Omental fat pad (tissue), 4 donors: Measurements from ENCODE around the gene MTMR1. TPM values are rescaled to one million over a fixed set of nuclear protein-coding genes. Genes with fewer than 3 reads are reported as not detected.

Experiments
- ATAC-seq: fragments of 150-250 bp; one replicate; pipeline ENCODE4 v1.9.1; 2016; ENCODE audit warnings: mild to moderate bottlenecking, moderate library complexity; ENCODE audit not compliant: low FRiP score
- DNase-seq: peaks from one replicate; pipeline ENCODE4 v3.0.0-alpha.2; 2019; ENCODE audit warnings: low spot score
- total RNA-seq, 4 donors: library from RNA; depleted of rRNA; stranded (reverse); fragments of >200 nt; gene quantifications; one replicate each; pipeline ENCODE4 v1.1.0, GENCODE V29; 2016
- TF ChIP-seq, protein P1 (sequence below), 3 donors: fragments of 450-650 bp; IDR thresholded peaks; one replicate each; pipeline ENCODE4 v1.5.1; 2016 to 2017; ENCODE audit warnings: antibody characterized with exemption in 3 of 3, mild to moderate bottlenecking in 3 of 3, moderate library complexity in 2 of 3

The MTMR1 gene
- total RNA-seq, 4 donors from 2014 or later: 12.3 to 18.1 (median 14.4) TPM

DNA sequence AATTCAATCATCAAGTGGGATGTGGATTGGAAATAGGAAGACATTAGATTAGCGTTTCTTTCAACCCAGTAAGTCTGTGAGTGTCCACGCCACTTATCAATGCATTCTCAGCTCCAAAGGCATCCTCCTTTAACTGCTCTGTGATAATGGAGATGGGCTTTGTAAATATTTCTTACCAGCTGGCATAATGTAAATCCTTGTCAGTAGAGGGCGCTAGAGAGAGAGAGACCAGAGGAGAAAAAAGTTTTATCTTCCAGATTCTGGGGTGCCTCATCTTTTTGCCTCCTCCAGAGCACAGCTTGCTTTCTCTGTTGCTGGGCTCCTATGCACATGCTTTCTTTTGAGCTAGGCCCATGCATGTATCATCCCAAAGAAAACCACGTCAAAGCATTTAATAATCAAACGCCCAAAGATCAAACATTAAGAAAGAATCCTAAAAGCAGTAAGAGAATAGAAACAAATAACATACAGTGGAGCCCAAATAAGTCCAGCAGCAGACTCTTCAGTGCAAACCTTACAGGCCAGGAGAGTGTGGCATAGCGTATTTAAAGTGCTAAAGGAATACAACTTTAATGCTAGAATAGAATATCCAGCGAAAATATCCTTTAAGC lies 9.6 kb upstream of the MTMR1 start:
- ATAC-seq (no peak), DNase-seq (no peak)
- TF ChIP-seq, protein P1, sequence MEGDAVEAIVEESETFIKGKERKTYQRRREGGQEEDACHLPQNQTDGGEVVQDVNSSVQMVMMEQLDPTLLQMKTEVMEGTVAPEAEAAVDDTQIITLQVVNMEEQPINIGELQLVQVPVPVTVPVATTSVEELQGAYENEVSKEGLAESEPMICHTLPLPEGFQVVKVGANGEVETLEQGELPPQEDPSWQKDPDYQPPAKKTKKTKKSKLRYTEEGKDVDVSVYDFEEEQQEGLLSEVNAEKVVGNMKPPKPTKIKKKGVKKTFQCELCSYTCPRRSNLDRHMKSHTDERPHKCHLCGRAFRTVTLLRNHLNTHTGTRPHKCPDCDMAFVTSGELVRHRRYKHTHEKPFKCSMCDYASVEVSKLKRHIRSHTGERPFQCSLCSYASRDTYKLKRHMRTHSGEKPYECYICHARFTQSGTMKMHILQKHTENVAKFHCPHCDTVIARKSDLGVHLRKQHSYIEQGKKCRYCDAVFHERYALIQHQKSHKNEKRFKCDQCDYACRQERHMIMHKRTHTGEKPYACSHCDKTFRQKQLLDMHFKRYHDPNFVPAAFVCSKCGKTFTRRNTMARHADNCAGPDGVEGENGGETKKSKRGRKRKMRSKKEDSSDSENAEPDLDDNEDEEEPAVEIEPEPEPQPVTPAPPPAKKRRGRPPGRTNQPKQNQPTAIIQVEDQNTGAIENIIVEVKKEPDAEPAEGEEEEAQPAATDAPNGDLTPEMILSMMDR (IDR thresholded peaks at IDR 0.05): no peak

DNA sequence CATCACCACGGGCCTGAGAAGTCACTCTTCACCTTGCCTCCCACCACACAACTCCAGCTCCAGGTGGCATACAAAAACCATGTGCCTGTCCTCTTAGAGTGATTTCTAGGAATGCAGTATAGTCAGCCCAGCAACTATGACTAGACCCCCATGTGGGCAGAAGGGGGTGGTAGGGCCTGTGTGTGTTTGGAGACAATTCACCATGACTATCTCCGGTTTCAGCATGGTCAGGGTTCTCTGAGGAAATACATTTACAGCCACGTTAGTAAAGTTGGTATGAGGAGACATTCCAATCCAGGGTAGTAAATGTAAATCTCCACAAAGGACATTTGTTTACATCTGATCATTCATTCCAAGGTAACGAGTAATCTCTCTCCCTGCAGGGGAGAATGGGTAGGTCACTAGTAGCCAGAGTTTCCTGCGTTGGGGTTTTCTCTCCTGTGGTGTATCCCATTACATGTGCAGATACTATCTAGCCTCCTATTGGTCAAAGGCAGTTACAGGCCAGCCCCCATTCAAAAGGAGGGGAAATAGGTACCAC lies 4.2 kb upstream of the MTMR1 start:
- TF ChIP-seq, protein P1 (IDR thresholded peaks at IDR 0.05): no peak
- ATAC-seq (no peak), DNase-seq (no peak)

DNA sequence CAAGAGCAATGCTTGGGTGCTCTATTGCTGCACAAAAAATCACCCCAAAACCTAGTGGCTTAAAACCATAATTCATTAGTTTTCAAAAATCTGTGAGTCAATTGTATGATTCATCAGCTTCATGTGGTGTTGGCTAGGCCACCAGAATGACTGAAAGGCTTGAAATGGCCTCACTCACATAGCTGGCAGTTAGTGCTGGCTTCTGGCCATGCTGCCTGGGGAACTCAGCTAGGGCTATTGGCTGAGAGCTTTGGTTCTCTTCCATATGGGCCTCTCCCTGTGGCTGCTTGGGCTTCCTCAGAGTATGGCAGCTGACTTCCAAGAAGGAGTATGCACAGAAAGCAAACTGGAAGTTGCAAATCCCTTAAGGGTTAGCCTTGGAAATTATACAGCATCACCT lies 3.1 kb upstream of the MTMR1 start:
- ATAC-seq (no peak), DNase-seq (no peak)
- TF ChIP-seq, protein P1 (IDR thresholded peaks at IDR 0.05): no peak

DNA sequence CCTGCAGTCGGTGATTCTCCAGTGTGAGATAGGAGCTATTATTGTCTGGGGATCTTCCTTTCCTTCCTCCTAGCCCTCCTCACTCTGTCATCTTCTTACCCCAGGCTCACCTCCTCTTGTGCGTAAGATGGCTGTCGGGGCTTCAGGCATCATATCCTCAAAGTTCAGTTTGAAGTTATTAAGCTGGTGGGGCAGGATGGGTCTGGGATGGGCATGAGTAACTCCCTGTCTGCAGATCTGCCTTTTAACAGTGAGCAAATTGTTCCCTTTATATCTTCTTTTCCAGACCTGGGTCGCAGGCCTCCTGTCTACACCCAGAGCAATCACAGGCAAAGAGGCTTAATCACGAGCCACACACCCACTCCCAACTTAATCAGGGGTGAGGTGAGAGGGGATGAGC lies 900 bp upstream of the MTMR1 start:
- no peak for DNase-seq

DNA sequence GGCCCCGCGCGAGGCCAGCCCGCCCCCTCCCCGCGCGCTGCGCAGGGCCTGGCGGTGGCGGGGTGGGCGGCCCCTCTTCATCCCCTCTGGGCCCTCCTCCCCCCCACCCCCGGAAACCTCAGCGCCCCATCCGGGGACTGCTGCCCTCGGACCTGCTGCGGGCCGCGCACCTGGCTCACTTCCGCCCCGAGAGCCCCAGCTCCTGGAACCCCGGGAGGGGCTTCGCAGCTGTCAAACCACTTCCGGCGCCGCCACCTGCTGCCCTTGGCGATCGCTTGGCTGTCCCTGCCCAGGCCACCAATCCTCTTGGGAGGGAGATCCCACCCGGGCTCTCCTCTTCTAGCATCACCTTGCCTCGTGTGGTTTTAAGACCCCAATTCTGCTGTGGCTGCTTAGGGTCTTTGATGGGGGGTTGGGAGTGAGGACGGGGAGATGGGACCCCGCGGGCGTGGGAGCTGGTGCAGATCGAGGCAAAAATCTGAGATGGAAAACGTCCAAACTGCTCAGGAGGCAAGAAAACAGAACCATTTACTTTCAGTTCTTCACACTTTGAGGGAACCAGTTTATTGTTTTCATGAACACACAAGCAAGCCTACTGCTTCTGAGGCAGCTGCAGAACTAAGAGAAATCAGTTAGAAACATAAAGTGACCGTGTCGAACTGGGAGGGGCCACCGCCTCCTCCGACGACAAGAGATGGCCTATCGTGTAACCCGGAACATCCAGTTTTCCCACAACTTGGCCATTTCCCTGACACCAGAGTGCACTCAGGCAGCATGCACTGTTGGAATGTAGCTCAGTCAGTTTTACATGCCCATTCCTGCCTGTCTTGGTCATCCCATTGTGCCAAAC lies 754 bp downstream of the MTMR1 start:
- TF ChIP-seq, protein P1 (IDR thresholded peaks at IDR 0.05): no peak
- ATAC-seq (peak; percentile 30), DNase-seq (no peak)

More for the DNA sequence above, 900 bp upstream of the MTMR1 start:
- TF ChIP-seq, protein P1 (IDR thresholded peaks at IDR 0.05): no peak
- ATAC-seq: peak; percentile 35

DNA sequence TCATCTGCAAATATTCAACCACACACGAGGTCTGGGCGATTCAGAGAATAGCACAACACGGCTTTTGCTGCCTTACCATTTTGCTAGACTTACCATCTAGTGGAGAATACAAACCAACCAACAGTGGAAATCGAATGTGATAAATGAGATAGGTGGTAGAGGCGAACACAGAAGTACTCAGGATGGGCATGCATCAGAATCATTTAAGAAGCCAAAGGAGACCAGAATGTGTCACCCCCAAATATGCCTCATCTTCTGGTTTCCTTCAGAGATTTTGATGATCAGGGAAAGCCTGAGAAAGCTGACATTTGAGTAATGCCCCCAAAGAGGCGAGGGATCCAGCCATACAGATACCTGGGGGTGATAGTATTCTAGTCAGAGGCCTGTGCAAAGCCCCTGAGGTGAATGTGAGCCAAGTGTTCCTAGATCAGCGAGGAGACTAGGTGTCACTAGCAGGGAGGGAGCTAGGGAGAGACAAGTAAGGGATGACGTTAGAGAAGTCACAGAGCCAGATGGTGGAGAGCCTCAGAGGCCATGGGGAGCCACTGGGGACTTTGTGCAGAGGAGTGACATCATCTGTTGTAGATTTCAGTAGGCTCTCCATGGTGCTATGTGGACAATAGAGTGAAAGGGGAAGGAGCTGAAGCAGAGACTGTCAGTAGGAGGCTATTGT lies 1.7 kb downstream of the MTMR1 start:
- ATAC-seq (no peak), DNase-seq (no peak)
- TF ChIP-seq, protein P1 (IDR thresholded peaks at IDR 0.05): no peak
